ENCODE results near the gene ANKRD24.
A peak's percentile ranks its signal among the peaks of the same experiment; 100 is the strongest.
"Not testable (repeated sequence)": the region's sequence is repeated elsewhere in the genome, so short reads cannot be mapped to it uniquely, and the experiment has no call there.

ANKRD24 gene

DNA sequence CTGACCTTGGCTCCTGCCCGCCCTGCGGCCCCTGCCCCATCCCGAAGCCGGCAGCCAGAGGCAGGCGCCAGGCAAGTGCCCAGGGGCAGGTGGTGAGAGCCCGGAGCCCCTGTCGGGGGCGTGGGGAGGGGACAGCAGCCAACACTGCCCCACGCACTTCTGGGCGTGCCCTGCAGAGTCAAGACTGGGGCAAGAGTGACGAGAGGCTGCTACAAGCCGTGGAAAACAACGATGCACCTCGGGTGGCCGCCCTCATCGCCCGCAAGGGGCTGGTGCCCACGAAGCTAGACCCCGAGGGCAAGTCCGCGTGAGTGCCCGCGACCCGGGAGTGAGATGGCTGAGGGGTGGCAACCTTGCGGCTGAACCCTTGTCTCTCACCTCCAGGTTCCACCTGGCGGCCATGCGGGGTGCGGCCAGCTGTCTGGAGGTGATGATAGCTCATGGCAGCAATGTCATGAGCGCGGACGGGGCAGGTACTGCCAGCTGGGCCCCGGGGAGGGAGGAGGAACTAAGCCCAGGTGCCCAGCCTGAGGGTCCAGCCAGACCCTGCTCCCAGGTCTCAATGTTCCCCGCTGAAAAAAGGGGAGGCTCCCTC lies 17.3 kb downstream of the ANKRD24 start:
- DNase-seq = no peak

- DNase-seq = no peak
Observed at GRCh38 chr19:4200940-4201542, 18.6 kb downstream of the ANKRD24 start.

DNA sequence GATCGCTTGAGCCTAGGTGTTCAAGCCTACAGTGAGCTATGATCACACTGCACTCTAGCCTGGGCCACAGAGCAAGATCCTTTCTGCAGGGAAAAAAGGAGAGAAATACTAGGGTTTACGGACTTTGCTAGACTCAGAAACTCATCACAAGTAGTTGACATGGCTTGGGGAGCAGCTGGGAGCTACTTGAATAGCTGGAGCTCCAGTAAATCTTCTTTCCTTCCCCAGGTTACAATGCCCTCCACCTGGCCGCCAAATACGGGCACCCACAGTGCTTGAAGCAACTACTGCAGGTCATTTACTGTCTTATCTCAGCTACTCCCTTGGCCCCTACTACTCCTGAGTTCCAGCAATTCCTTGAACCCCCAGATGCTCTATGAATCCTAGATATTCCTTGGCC lies 19.3 kb downstream of the ANKRD24 start:
- no peak for DNase-seq

DNA sequence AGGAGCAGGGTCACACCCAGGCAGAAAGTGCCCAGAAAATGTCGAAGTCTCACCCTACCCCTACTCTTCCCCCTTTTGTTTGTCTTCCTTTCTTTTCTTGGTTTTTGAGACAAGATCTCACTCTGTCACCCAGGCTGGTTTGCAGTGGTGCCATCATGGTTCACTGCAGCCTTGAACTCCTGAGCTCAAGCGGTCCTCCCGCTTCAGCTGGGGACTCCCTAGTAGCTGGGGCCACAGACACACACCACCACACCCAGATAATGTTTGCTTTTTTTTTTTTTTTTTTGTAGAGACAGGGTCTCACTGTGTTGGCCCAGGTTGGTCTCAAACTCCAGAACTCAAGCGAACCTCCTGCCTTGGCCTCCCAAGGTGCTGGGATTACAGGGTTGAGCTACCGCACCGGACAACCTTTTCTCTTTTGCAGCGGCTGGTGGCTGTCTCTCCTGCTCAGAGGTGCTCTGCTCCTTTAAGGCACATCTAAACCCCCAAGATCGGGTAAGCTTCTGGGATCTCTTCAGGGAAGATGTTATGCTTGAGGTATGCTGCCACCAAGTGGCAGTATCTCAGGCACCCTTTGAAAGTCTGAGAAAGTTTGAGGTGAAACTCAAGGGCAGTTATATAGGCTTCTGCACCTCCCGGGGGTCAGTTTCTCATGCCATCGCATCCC lies 24.5 kb downstream of the ANKRD24 start:
- DNase-seq = peak; percentile 17

- peak; percentile 18 for DNase-seq
Observed at GRCh38 chr19:4208385-4209094, 26.1 kb downstream of the ANKRD24 start.

- no peak for DNase-seq
Observed at GRCh38 chr19:4210166-4210731, 27.8 kb downstream of the ANKRD24 start.

- DNase-seq = no peak
Observed at GRCh38 chr19:4213116-4213515, 30.6 kb downstream of the ANKRD24 start.

GRCh38 chr19:4215807-4216206 lies 33.3 kb downstream of the ANKRD24 start:
- DNase-seq = no peak

GRCh38 chr19:4216846-4217245 lies 34.4 kb downstream of the ANKRD24 start:
- DNase-seq = no peak

- DNase-seq = no peak
Observed at GRCh38 chr19:4217429-4218264, 35.2 kb downstream of the ANKRD24 start.

DNA sequence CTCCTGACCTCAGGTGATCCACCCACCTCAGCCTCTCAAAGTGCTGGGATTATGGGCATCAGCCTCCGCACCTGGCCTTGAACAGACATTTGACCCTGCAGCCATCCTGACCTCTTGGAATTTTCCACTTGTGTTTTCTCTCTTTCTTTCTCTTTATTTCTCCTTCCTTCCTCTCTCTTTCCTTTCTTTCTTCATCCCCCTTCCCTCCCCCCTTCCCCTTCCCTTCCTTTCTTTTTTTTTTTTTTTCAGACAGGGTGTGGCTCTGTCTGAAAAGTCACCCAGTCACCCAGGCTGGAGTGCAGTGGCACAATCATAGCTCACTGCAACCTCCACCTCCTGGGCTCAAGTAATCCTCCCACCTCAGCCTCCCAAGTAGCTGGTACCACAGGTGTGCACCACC lies 36.0 kb downstream of the ANKRD24 start:
- not testable (repeated sequence) for DNase-seq

- DNase-seq = no peak
Observed at GRCh38 chr19:4220188-4220587, 37.7 kb downstream of the ANKRD24 start.

DNA sequence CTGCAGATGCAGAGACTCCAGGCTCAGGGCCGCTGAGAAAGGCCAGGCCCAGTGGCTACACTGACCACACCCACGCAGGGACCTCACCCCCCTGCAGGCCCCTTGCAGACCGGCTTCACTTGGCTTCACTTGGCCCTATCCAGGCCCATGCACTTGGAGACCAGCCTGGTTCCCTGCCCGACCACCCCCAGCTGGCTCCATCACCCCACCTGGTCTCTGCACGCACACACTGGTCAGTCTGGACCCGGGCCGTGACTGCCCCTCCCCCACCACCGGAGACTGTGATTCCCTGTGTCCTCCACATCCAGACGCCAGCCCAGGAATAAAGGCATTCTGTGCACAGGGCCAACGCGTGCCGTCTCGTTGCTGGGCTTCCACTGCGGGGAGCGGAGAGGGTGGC lies 42.0 kb downstream of the ANKRD24 start:
- no peak for DNase-seq

- DNase-seq = no peak
Observed at GRCh38 chr19:4225885-4226284, 43.4 kb downstream of the ANKRD24 start.

- no peak for DNase-seq
Observed at GRCh38 chr19:4227771-4228170, 45.3 kb downstream of the ANKRD24 start.

DNA sequence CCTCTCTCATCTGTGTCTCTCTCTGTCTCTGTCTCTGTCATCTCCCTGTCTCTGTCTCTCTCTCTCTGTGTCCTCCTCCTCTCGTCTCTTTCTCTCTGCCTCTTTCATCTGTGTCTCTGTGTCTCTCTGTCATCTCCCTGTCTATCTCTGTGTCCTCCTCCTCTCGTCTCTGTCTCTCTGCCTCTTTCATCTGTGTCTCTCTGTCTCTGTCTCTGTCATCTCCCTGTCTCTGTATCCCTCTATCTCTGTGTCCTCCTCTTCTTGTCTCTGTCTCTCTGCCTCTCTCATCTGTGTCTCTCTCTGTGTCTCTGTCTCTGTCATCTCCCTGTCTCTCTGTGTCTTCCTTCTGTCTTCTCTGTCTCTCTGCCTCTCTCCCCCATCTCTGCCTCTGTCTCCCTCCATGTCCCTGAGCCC lies 46.3 kb downstream of the ANKRD24 start:
- no peak for DNase-seq

DNA sequence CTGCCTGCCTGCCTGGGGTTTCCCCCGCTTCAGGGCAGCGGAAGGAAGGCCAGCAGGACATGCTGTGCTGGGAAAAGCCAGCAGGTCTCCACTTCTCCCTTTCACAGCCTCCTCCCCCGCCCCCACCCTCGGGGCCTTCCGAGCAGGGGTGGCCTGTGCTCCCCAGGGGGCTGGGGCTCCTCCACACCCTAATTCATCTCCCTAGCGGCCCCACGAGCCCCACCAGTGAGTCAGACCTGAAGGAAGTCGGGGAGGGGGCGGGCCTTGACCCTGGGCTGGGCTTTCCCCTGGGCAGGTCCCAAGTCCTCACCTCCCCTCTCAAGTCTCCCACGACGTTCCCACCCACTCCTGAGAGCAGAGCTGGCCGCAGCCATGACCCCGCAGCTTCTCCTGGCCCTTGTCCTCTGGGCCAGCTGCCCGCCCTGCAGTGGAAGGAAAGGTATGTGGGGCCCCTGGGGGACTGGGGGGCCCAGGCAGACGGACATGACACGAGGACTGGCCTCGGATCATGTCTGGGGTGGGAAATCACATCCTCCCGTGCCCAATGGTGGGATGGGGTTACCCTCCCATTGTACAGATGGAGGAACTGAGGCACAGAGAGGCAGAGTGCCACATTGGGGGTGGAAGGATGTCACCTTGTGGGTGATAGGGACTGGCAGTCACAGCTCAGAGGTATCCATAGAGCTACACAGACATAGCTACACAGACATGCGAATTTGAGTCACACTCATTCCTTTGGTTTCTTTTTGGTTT lies 46.9 kb downstream of the ANKRD24 start, which contains the start of gene EBI3:
Gene EBI3 (plus strand): TSS at position 345 of the 753 bp plus-strand sequence. CDS start 28 bp downstream, at position 373.
- peak; percentile 73 for DNase-seq

DNA sequence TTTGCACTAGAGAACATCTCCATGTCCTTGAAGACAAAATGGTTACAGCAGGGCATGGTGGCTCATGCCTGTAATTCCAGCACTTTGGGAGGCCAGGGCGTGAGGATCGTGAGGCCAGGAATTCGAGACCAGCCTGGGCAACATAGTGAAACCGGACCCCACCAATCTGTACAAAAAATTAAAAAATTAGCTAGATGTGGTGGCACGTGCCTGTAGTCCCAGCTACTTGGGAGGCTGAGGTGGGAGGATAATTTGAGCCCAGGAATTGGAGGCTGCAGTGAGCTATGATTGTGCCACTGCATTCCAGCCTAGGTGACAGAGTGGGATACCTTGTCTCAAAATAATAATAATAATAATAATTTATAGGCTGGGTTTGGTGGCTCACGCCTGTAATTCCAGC lies 47.7 kb downstream of the ANKRD24 start:
- not testable (repeated sequence) for DNase-seq

GRCh38 chr19:4231521-4231920 lies 49.0 kb downstream of the ANKRD24 start:
- not testable (repeated sequence) for DNase-seq

- not testable (repeated sequence) for DNase-seq
Observed at GRCh38 chr19:4232139-4232538, 49.6 kb downstream of the ANKRD24 start.

DNA sequence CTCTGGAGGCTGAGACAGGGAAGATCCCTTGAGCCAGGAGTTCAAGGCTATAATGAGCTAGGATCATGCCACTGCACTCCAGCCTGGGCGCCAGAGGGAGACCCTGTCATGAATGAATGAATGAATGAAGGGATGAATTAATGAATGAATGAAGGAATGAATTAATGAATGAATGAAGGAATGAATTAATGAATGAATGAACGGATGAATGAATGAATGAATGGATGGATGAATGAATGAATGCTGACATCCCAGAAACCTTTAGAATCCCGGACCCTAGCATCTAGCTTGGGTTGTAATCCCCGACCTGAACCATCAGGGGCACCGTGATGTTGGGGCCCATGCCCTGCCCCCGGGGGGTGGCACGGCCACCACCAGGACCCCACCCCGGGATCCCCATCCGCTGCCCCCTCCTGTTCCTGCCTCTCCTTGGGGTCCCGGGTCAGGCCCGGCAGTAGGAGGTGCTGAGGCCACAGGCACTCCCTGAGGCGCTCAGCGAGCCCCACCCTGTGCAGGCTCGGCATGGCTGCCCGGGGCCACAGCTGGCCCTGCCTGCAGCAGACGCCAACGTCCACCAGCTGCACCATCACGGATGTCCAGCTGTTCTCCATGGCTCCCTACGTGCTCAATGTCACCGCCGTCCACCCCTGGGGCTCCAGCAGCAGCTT lies 50.3 kb downstream of the ANKRD24 start:
- no peak for DNase-seq

All from activated CD4-positive, alpha-beta T cell treated with anti-CD3 and anti-CD28 coated beads, Interleukin-2, Interleukin-6, amounts not matched to agents 100 ng/mL and 50 ng/mL, durations not matched to agents 16 hours and 8 hours (primary cell).